Nephron (organoid): ENCODE measurements around the gene DIS3.

Experiments used
- H3K27ac Mint-ChIP-seq, 3 experiments: 2 replicates each; pipeline ENCODE4 v1.8.0; 2020; ENCODE audit warnings: mixed read lengths in 3 of 3, mild to moderate bottlenecking in 2 of 3, moderate library complexity in 1 of 3
- H3K27me3 Mint-ChIP-seq: 2 replicates; pipeline ENCODE4 v1.8.0; 2021; ENCODE audit warnings: low read depth, mild to moderate bottlenecking, moderate library complexity, mixed read lengths
- H3K36me3 Mint-ChIP-seq: 2 replicates; pipeline ENCODE4 v1.8.0; 2020; ENCODE audit warnings: low read depth, mixed read lengths
- H3K4me1 Mint-ChIP-seq: 2 replicates; pipeline ENCODE4 v1.8.0; 2020; ENCODE audit warnings: mixed read lengths
- H3K4me3 Mint-ChIP-seq, 3 experiments: 2 replicates each; pipeline ENCODE4 v1.8.0; 2020; ENCODE audit warnings: mild to moderate bottlenecking in 3 of 3, mixed read lengths in 3 of 3, moderate library complexity in 2 of 3
- H3K9me3 Mint-ChIP-seq: 2 replicates; pipeline ENCODE4 v1.8.0; 2020; ENCODE audit warnings: mixed read lengths
- TF ChIP-seq, protein P1 (sequence below), 3 experiments: fragments of 200-600 bp; sonication (generic); IDR thresholded peaks; one replicate each; pipeline ENCODE4 v1.5.0; 2021; ENCODE audit warnings: antibody characterized with exemption in 3 of 3; ENCODE audit not compliant: unreplicated experiment in 3 of 3

The DIS3 gene

GRCh38 chr13:72716776-72717175, 64.9 kb downstream of the DIS3 start:
- Mint-ChIP-seq H3K36me3 (peaks cover 94% of the 10 kb centered on the region), H3K9me3 (peaks cover 17% of the 10 kb centered on the region), H3K4me1 (no peaks in the 10 kb centered on the region), H3K27me3 (no peaks in the 10 kb centered on the region), H3K27ac (no peak overlapping the region), H3K4me3 (no peak overlapping the region)
- TF ChIP-seq, protein P1, sequence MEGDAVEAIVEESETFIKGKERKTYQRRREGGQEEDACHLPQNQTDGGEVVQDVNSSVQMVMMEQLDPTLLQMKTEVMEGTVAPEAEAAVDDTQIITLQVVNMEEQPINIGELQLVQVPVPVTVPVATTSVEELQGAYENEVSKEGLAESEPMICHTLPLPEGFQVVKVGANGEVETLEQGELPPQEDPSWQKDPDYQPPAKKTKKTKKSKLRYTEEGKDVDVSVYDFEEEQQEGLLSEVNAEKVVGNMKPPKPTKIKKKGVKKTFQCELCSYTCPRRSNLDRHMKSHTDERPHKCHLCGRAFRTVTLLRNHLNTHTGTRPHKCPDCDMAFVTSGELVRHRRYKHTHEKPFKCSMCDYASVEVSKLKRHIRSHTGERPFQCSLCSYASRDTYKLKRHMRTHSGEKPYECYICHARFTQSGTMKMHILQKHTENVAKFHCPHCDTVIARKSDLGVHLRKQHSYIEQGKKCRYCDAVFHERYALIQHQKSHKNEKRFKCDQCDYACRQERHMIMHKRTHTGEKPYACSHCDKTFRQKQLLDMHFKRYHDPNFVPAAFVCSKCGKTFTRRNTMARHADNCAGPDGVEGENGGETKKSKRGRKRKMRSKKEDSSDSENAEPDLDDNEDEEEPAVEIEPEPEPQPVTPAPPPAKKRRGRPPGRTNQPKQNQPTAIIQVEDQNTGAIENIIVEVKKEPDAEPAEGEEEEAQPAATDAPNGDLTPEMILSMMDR (IDR thresholded peaks at IDR 0.05; ENCODE audit: unreplicated experiment in 3 of 3): no peak
